Endothelial cell of coronary artery (primary cell): ENCODE data around the gene SLAIN1. TPM values are rescaled to one million over a fixed set of nuclear protein-coding genes. Genes with fewer than 3 reads are reported as not detected.

Experiments used
- total RNA-seq: library from RNA; depleted of rRNA; stranded (reverse); fragments of >200 nt; gene quantifications from 2 replicates; pipeline ENCODE4 v1.2.3, GENCODE V29; 2014

Gene SLAIN1
- 0.56 and 1.3 TPM in 2 replicates for total RNA-seq

DNA sequence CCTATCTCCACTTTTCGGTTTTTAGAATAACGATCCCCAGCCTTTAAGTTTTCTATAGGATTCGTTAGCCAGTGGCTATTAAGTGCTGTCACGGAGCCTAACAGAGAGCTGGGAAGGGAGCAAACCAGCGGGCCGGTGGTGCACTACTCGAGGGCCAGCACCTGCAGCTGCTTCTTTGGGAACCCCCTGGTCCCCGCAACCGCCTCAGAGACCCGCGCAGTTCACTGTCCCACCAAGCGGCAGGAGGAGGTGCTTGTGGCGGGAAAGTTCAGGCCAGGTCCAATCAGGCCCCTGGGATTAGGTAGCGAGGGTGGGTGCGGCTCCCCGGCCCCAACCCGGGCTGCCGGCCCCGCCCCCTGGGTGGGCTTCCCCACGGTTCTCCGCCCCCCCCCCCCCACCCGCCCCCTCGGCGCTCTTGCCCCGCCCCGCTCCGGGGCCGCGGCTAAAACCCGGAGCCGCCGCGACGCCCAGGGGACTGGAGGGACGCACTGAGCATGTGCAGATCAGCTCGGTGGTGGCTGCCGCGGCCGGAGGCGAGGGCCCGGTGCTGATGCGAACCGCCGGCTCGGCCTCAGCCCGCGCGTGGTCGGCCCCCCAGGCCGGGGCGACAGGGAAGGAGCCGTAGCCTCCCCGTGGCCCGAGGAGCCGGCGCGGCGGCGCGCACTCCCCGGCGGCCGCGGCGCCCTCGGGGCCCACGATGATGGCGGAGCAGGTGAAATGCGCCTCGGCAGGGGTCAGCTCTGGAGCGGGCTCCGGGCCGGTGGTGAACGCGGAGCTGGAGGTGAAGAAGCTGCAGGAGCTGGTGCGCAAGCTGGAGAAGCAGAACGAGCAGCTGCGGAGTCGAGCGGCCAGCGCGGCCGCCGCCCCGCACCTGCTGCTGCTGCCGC lies at the start of gene SLAIN1:
Gene SLAIN1, plus strand, starts transcription at position 471 of the 887 bp plus-strand sequence. Its CDS starts 227 bp downstream, at position 698.

Other genes with a start within 250 kb of the SLAIN1 start
- not detected in 2 replicates for gene SCEL, start 162.0 kb upstream of the SLAIN1 start, total RNA-seq
- 0.45 and 0.47 TPM in 2 replicates for gene EDNRB, start 221.1 kb downstream of the SLAIN1 start, total RNA-seq